ENCODE results near the gene GGA1. TPM values are rescaled to one million over a fixed set of nuclear protein-coding genes. Genes with fewer than 3 reads are reported as not detected.

The GGA1 gene
- total RNA-seq, 1 donor from 2014 or later = 80.2 TPM

GRCh38 chr22:37618674-37619073 lies 10.0 kb downstream of the GGA1 start:
- TF ChIP-seq, protein P1, sequence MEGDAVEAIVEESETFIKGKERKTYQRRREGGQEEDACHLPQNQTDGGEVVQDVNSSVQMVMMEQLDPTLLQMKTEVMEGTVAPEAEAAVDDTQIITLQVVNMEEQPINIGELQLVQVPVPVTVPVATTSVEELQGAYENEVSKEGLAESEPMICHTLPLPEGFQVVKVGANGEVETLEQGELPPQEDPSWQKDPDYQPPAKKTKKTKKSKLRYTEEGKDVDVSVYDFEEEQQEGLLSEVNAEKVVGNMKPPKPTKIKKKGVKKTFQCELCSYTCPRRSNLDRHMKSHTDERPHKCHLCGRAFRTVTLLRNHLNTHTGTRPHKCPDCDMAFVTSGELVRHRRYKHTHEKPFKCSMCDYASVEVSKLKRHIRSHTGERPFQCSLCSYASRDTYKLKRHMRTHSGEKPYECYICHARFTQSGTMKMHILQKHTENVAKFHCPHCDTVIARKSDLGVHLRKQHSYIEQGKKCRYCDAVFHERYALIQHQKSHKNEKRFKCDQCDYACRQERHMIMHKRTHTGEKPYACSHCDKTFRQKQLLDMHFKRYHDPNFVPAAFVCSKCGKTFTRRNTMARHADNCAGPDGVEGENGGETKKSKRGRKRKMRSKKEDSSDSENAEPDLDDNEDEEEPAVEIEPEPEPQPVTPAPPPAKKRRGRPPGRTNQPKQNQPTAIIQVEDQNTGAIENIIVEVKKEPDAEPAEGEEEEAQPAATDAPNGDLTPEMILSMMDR (conservative IDR thresholded peaks at IDR 0.05) = no peak
- Mint-ChIP-seq H3K27me3 (no peaks in the 10 kb centered on the region), H3K4me1 (ENCODE audit: unreplicated experiment) (peaks cover 2% of the 10 kb centered on the region), H3K27ac (no peak overlapping the region), H3K9me3 (no peaks in the 10 kb centered on the region), H3K36me3 (no peaks in the 10 kb centered on the region), H3K4me3 (no peak overlapping the region)
- no peak for DNase-seq (ENCODE audit: extremely low spot score, unreplicated experiment)

DNA sequence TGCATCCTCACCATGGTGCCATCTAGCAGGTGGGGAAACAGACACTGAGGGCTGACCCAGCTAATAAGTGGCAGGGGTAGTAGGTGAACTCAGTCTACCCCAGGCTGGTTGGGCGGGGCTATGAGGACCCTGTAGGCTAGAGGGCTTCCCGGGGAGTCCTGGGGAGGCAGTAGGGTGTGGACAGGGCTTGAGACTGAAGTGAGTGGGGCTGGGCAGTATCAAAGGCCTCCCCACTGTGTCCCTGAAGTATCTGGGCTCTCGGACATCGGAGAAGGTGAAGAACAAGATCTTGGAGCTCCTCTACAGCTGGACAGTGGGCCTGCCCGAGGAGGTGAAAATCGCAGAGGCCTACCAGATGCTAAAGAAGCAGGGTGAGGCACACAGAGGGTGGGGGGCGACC lies 11.4 kb downstream of the GGA1 start:
- TF ChIP-seq, protein P1 (conservative IDR thresholded peaks at IDR 0.05) = no peak
- Mint-ChIP-seq H3K27me3 (no peaks in the 10 kb centered on the region), H3K4me1 (ENCODE audit: unreplicated experiment) (peaks cover 4% of the 10 kb centered on the region), H3K9me3 (no peaks in the 10 kb centered on the region), H3K36me3 (peaks cover under 1% of the 10 kb centered on the region), H3K4me3 (no peak overlapping the region), H3K27ac (no peak overlapping the region)
- no peak for DNase-seq (ENCODE audit: extremely low spot score, unreplicated experiment)

GRCh38 chr22:37621352-37621860 lies 12.8 kb downstream of the GGA1 start:
- Mint-ChIP-seq H3K4me3 (no peak overlapping the region), H3K4me1 (ENCODE audit: unreplicated experiment) (peaks cover 8% of the 10 kb centered on the region), H3K36me3 (peaks cover 4% of the 10 kb centered on the region), H3K9me3 (no peaks in the 10 kb centered on the region), H3K27me3 (no peaks in the 10 kb centered on the region), H3K27ac (no peak overlapping the region)
- TF ChIP-seq, protein P1 (conservative IDR thresholded peaks at IDR 0.05) = no peak
- DNase-seq (ENCODE audit: extremely low spot score, unreplicated experiment) = no peak

DNA sequence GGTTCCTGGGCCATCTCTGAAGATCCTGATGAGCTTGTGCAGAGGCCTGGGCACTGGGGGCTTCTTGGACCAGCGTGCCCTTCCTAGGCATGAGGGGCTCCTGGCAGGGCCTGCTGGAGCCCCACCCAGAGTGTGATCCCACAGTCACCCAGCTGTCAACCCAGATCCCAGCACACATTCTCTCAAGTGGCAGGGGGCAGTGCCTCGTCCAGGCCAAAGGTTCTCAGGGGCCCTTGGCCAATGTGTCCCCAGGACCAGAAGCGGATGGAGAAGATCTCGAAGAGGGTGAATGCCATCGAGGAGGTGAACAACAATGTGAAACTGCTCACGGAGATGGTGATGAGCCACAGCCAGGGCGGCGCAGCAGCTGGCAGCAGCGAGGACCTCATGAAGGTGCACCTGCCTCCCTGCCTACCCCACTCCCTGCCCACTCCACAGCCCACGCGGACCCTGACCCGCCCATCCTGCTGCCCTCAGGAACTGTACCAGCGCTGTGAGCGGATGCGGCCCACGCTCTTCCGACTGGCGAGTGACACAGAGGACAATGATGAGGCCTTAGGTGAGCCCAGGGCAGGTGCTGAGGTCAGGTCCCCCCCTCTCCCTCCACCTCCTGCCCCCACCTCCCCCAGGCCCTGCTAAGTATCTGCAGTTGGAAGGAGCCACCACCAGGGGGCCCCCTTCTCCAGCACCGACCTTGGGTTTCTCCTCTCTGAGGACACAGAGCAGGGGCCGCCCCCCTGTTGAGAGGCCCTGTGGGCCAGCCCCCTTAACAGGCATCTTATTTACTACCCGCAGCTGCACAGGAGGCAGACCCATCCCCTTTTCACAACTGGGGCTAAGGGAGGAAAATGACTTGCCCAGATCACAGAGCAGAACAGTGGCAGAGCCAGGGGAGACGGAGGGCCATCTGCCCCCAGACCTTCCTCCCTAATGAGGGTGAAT lies 14.7 kb downstream of the GGA1 start:
- H3K9me3 Mint-ChIP-seq = no peaks in the 10 kb centered on the region
- H3K4me3 Mint-ChIP-seq = peak overlapping the region; percentile 31
- peaks cover 4% of the 10 kb centered on the region for H3K36me3 Mint-ChIP-seq
- H3K27me3 Mint-ChIP-seq = no peaks in the 10 kb centered on the region
- TF ChIP-seq, protein P1 (conservative IDR thresholded peaks at IDR 0.05) = peak; percentile 93
- H3K4me1 Mint-ChIP-seq (ENCODE audit: unreplicated experiment) = peaks cover 8% of the 10 kb centered on the region
- no peak for DNase-seq (ENCODE audit: extremely low spot score, unreplicated experiment)
- peak overlapping the region; percentile 77 for H3K27ac Mint-ChIP-seq

DNA sequence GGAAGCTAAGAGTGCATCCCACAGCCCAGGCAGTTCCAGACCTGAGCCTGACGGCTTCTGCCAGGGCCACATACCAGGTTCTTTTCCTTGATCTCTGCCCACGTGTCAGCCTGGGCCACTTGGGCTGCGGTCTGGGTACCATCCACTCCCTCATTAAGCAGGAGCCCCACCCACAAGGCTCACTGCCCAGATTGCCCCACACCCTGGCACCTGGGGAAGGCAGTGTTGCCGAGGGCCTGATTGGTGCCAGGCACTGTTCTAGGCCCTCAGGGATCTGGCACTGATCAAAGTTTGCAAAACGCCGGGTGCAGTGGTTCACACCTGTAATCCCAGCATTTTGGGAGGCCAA lies 15.4 kb downstream of the GGA1 start:
- no peaks in the 10 kb centered on the region for H3K9me3 Mint-ChIP-seq
- peak overlapping the region; percentile 77 for H3K27ac Mint-ChIP-seq
- DNase-seq (ENCODE audit: extremely low spot score, unreplicated experiment) = no peak
- TF ChIP-seq, protein P1 (conservative IDR thresholded peaks at IDR 0.05) = no peak
- H3K27me3 Mint-ChIP-seq = no peaks in the 10 kb centered on the region
- peaks cover 4% of the 10 kb centered on the region for H3K36me3 Mint-ChIP-seq
- no peak overlapping the region for H3K4me3 Mint-ChIP-seq
- peaks cover 8% of the 10 kb centered on the region for H3K4me1 Mint-ChIP-seq (ENCODE audit: unreplicated experiment)
